ENCODE measurements around the gene ITIH1.

The ITIH1 gene

GRCh38 chr3:52788890-52789745 lies 11.7 kb downstream of the ITIH1 start:
- no peak for DNase-seq (ENCODE audit: extremely low read depth in 1 of 2, low read depth in 1 of 2)

DNA sequence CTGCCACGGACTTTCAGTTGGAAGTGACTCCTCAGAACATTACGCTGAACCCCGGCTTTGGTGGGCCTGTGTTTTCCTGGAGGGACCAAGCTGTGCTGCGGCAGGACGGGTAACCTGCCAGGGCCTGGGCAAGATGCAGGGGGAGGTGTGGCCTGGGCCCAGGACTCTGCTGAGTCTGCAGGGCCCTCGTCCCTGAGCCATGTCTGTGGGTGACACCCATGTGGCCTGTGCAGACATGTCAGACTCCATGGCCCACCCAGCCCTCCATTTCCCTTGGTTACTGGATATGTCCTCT lies 12.3 kb downstream of the ITIH1 start:
- no peak for DNase-seq (ENCODE audit: extremely low read depth in 1 of 2, low read depth in 1 of 2)

- DNase-seq (ENCODE audit: extremely low read depth in 1 of 2, low read depth in 1 of 2): no peak
Observed at GRCh38 chr3:52790337-52790736, 12.9 kb downstream of the ITIH1 start.

DNA sequence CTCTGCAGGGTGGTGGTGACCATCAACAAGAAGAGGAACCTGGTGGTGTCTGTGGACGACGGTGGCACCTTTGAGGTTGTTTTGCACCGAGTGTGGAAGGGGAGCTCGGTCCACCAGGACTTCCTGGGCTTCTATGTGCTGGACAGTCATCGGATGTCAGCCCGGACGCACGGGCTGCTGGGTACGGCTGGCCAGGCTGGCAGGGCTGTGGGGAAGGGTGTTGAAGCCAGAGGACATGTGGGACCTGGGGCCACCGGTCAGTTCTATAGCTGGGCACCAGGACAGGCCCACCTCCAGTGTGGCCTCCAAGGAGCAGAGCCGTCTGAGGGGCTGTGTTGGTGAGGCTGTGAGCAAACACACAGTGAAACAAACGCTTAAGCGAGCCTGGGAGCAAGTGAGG lies 13.3 kb downstream of the ITIH1 start:
- DNase-seq (ENCODE audit: extremely low read depth in 1 of 2, low read depth in 1 of 2): no peak

- no peak for DNase-seq (ENCODE audit: extremely low read depth in 1 of 2, low read depth in 1 of 2)
Observed at GRCh38 chr3:52791366-52791765, 14.0 kb downstream of the ITIH1 start.

DNA sequence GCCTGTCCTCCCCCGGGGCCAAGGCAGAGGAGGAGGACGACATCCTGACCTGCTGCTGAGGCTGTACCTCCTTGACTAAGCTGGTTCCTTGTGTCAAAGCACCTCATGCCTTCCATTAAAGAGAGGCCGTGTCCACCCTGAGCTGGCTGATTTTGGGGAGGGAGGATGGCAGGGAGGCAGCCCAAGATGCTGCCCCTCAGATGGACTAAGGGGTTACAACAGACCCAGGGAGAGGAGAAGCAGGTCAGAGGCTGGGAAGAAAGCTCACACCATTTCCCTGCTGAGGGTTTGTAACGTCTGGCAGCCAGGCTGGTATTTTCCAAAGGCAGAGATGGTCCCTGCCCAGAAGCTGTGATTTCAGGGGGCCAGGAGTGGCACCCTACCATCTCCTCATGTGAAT lies 14.5 kb downstream of the ITIH1 start:
- DNase-seq (ENCODE audit: extremely low read depth in 1 of 2, low read depth in 1 of 2): no peak

DNA sequence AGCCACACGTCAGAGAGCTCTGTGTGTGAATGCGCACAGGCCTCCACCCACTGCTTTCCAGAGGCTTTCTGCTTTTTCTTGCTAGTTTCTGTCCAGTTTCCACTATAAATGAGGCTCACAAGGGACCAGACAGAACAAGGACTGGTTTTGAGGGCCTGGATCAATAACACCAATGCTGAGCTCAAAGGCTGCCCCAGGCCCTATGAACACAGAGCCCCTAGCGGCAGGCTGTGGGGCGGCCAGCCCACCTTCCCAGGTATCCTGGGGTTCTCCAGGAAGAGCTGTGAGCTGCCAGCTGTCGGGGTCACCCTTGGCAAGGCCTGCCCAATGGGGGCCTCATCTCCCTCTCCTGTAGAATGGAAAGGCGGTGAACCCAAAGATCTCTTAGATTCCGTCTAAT lies 15.0 kb downstream of the ITIH1 start:
- DNase-seq (ENCODE audit: extremely low read depth in 1 of 2, low read depth in 1 of 2): no peak

DNA sequence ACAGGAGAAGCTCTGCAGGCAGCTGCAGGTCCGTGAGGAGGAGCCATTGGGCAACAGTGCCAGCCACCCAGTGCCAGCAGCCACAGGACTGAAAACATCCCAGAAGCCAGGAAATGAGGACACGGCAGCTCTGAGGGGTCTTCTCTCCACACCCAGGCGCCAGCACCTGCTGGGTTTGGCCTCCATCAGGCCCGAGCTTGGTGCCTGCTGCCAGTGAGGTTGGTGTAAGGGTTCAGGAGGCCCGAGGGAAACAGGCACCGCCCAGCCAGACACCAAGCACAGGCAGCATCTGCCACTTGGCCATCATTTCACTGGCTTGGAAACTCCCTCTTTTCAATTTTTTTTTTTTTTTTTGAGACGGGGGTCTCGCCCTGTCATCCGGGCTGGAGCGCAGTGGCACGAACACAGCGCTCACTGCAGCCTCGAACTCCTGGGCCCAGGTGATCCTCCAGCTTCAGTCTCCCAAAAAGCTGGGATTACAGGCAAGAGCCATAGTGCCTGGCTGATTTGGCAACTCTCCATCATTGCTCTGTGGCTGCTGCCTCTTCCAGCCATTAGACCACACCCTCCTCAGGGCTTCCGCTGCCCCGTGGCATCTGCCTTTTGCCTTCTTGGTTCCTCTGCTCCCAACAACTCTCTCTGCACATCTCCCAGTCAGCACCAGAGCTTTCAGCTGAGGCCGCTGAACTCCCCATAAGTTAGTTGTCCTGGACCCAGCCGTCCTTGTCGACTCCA lies 15.7 kb downstream of the ITIH1 start:
- no peak for DNase-seq (ENCODE audit: extremely low read depth in 1 of 2, low read depth in 1 of 2)

DNA sequence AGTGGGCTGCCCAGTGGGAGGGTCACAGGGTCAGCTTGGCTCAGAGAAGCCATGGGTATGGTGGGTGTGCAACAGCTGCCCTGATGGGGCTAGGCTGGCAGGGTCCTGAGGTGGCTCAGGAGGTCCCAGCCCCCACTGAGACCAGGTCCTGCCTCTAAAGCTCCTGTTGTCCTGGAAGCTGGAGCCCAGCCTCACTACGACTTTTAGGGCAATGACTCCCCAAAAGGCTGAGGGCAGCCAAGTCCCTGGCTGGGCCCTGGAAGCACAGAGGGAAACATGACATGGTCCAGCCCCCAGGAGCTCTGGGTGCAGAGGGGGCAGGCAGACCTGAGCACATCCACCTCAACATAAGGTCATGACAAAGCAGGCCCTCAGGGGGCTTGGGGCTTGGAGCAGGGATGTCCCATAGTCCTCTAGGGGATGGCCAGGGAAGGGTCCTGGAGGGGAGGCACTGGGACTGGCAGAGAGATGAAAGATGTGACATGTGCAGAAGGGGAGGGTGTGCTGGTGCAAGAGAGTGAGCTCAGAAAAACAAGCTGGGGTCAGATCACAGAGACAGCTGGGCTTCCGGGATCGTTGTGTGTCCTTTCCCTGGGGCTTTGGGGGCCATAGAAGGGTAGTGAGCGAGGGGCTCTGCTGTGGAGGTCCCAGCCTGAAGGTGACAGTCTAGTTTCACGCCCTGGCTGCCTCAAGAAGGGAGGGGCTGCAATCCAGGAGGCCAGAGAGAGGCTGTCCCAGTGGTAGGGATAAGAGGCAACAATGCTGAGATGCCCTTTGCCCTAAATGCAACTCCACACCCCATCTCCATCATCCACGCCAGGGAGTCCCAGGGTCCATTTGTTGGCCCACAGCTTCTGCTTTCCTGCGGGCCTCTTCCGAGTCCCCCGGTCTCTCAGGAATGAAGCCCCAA lies 16.6 kb downstream of the ITIH1 start:
- DNase-seq (ENCODE audit: extremely low read depth in 1 of 2, low read depth in 1 of 2): no peak

DNA sequence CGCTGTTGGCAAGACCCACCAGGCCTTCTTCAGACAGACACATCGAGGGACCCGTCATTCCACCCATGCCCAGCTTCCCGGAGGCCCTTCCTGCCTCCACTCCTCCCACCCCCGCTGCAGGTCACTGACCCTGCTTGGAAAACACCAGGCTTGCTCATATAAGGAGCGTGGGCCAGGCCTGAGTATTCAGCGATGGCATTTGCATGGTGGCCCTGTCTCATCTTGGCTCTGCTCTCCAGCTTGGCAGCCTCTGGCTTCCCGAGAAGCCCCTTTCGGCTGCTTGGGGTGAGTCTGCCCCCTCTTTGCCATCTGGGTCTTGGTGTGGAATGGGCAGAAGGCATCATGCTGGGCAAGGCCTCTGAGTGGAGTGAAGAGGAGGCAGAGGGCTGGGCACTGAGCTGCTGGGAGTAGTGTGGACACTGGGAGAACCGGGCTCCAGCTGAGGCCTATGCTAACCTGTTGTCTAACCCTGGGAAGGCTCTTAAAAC lies 17.3 kb downstream of the ITIH1 start, which contains the start of gene ITIH3:
Gene ITIH3 (plus strand): TSS at position 185 of the 488 bp plus-strand sequence. CDS start 8 bp downstream, at position 193.
- DNase-seq (ENCODE audit: extremely low read depth in 1 of 2, low read depth in 1 of 2): no peak

DNA sequence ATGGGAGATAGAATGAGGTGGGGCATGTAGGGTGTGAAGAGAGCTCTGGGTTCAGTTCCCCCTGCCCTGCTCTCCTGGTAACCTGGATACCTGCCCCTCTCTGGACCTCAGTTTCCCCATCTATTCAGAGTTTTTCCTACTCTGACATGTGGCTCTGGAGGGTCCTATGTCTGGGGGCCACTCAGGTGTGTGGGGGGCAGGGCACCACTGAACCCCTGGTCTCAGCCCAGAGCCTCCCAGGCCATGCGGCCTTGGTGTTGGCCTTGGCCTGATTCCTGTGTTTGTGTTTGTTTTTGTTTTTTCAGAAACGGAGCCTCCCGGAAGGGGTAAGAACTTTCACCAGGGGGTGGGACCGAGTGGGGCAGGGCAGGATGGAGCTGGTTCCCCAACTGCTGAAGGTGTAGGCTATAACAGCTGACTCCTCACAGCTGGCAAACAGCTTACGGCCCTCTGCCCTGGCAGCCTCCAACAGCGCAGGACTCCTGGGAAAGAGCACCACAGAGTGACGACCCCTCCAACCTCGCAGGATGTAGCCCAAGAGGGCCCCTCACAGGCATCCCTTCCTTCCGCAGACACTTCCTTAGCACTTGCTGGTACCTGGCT lies 18.0 kb downstream of the ITIH1 start:
- DNase-seq (ENCODE audit: extremely low read depth in 1 of 2, low read depth in 1 of 2): no peak

DNA sequence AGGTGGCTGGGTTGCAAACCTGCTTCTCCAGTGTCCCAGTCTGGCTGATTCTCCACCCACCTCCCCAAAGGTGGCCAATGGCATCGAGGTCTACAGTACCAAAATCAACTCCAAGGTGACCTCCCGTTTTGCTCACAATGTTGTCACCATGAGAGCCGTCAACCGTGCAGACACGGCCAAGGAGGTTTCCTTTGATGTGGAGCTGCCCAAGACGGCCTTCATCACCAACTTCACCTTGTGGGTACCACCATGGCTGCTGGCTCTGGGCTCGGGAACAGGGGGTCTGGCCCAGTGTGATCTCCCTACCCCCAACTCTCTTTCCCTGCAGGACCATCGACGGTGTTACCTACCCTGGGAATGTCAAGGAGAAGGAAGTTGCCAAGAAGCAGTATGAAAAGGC lies 19.0 kb downstream of the ITIH1 start:
- no peak for DNase-seq (ENCODE audit: extremely low read depth in 1 of 2, low read depth in 1 of 2)

DNA sequence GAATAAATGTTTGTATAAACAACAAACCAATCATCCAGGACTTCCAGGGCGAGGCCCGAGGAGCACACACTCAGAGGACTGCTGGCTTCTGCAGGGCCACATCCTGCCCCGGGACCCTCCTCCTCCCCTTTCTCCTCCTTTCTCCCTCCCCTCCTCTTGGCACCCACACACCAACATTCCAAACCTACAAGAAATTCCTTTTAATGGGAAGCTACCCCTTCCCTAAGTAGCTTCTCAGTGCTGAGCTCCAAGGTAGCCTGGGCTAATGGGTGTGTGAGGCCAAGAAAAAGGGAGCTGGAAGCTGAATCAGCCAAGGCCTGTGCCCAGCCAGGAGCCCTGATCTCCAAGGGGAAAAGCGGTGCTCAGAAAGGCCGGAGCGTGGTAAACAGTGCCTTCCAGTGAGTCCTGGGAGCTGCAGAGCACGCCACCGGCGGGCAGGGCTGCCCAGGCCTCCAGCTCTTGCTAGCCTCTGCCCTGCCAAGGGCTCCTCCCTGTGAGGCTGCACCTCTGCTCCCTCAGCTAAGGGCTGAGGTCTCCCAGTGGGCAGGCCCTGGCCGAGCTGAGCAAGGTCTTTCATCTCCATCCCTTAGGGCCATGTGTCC lies 21.1 kb downstream of the ITIH1 start:
- DNase-seq (ENCODE audit: extremely low read depth in 1 of 2, low read depth in 1 of 2): no peak

DNA sequence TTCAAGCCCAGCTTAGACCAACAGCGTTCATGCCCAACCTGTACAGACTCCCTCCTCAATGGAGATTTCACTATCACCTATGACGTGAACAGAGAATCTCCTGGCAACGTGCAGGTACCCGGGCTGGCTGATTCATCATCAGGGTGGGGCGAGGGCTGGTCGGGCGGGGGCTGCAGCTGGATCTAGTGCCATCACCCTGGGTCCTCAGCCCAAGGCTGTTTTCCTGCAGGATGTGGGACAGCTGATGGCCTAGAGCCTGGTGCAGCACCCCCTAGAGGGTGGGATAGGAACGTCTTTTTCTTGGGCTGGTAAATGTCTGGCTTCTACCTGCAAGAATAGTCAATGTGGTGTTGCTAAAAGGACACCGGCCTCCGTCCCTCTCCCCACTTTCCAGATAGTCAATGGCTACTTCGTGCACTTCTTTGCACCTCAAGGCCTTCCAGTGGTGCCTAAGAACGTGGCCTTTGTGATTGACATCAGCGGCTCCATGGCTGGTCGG lies 21.6 kb downstream of the ITIH1 start:
- peak in 1 of 2 donors; percentile 7 for DNase-seq (ENCODE audit: extremely low read depth in 1 of 2, low read depth in 1 of 2)

DNA sequence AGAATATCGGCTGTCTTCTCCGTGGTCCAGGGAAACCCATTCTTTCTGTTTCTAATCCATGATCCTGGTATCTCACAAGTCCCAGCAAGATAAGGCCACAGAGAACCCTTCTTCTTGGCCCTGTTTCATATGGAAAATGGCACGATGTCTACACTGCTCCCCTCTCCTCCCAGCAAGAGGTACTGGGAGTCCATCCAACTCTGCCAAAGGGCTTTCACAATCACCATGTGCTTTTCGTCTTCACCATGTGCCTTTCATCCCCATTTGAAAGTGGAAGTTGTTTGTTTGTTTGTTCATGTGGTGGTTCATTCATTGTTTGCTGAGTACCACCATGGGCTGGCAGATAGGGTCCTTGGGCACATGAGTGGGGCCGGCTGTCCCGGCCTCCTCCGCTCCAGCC lies 22.7 kb downstream of the ITIH1 start:
- DNase-seq (ENCODE audit: extremely low read depth in 1 of 2, low read depth in 1 of 2): no peak

DNA sequence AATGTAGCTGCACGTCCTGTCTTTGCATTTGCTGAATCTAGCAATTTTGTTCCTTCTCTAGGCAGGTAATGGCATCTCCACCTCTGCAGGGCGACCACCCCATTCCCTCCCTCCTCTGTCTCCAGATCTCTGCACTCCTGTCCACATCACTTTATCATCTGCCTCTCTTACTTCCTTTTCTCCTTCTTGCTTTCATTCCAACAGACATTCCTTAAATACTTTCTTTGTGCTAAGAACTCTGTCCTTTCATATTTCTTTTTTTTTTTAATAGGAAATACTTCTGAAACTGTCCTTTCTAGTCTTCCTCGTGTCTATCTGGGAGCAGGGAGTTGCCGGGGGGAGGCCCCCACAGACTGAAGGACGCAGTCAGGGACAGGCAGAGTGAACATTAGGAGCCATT lies 24.4 kb downstream of the ITIH1 start:
- DNase-seq (ENCODE audit: extremely low read depth in 1 of 2, low read depth in 1 of 2): no peak

GRCh38 chr3:52805270-52806039 lies 28.1 kb downstream of the ITIH1 start:
- no peak for DNase-seq (ENCODE audit: extremely low read depth in 1 of 2, low read depth in 1 of 2)

GRCh38 chr3:52809149-52809548 lies 31.8 kb downstream of the ITIH1 start:
- no peak for DNase-seq (ENCODE audit: extremely low read depth in 1 of 2, low read depth in 1 of 2)

- no peak for DNase-seq (ENCODE audit: extremely low read depth in 1 of 2, low read depth in 1 of 2)
Observed at GRCh38 chr3:52809662-52810377, 32.4 kb downstream of the ITIH1 start.

Data from stimulated activated CD8-positive, alpha-beta memory T cell treated with anti-CD3 and anti-CD28 coated beads, Interleukin-7, amount 100 ng/mL, for 48 hours (primary cell).